HG03521 (cell line): ENCODE data around the gene FLCN.

ENCODE experiments used
- ATAC-seq: cut with Tn5 transposase; IDR thresholded peaks from one replicate; pipeline ENCODE4 v1.9.1; 2021; ENCODE audit warnings: mild to moderate bottlenecking, moderate library complexity; ENCODE audit not compliant: unreplicated experiment

The FLCN gene

DNA sequence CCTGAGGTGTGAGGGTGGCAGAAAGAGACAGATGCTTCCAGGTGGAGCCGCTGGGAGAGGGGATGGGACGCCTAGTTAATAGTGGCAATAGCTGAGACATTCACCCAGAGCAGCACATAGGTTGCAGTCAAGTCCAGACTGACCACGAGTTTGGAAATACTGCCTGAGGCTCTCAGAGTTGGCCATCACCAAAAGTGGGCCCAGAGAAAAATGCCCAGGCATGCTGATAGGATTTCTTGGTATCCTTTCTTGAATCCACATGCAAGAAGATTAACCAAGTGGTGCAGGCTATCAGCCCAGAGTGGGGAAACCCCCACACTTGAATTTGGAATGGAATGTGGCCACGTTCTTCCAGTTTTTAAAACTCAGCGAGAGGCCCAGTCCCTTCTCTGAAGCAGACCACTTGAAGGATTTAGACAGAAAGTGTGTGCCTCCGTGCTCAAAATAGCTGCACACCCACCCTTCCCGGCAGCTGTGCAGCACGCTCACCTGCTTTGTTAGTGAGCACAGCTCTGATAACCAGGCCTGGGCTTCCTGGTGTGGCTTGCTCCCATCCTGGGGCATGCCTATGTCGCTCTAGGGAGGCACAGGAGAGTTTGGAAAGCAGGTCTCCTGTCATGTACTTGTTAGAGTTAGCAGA lies 66.5 kb downstream of the FLCN start:
- no peak for ATAC-seq

DNA sequence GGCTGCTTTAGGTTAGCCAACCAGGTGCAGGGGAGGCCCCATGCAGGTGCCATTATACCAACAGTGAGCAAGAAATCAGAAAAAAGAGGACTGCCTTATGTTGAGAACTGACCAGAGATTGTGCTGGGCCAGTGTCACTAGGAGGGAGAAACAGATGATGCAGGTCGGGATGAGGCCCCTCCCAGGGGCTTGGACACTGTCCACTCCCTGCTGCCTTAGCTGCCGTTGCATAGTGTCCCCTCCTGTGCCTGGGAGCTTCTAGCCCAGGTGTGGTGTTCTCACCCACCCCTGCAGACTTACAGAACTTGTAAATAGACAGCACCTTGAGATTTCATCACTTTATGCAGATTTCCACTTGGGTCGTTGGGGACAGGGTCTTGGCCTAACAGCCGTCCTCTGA lies 67.6 kb downstream of the FLCN start:
- no peak for ATAC-seq

DNA sequence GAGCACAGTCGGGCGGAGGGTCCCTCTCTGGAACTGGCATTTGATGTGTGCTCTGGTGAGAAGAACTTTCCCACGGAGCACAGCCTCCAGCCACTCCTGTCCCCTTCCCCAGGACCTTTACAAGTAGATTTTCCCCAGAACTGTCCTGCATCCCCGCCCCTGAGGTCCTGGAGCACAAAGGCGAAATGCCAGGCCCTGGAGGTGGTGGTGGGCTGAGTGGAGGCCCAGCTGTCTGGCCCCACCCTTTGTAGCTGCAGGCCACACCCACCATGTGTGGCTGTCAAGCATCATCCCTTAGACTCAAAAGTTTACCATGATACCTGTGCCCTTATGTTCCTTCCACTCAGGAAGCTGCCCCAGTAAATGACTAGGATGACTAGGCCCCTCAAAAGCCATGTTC lies 68.6 kb downstream of the FLCN start:
- no peak for ATAC-seq

DNA sequence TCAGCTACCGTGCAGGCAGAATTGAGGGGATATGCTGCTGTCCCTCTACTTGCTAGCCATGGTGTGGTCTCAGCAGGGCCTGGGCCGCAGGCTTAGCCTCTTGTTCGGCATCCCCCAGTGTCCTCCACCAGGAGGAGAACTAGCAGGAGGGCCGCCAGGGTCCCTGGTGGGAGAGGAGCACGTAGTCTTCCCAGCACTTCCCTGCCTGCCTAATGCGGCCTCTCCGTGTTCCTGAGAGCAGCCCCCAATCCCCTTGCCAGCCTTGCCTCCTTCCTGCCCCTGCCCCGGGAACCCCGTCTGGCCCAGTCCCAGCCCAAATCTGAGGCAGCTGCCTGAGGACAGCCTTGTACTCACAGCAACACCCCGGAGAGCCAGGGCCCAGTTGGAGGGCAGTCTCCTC lies 69.0 kb downstream of the FLCN start:
- no peak for ATAC-seq

DNA sequence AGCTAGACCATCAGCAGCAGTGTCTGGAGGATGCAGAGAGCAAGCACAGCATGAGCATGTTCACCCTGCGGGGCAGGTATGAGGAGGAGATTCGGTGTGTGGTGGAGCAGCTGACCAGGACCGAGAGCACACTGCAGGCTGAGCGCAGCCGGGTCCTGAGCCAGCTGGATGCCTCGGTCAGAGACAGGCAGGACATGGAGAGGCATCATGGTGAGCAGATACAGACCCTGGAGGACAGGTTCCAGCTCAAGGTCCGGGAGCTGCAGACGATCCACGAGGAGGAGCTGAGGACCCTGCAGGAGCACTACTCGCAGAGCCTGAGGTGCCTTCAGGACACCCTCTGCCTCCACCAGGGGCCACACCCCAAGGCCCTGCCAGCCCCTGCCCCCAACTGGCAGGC lies 69.6 kb downstream of the FLCN start:
- ATAC-seq, result no peak

DNA sequence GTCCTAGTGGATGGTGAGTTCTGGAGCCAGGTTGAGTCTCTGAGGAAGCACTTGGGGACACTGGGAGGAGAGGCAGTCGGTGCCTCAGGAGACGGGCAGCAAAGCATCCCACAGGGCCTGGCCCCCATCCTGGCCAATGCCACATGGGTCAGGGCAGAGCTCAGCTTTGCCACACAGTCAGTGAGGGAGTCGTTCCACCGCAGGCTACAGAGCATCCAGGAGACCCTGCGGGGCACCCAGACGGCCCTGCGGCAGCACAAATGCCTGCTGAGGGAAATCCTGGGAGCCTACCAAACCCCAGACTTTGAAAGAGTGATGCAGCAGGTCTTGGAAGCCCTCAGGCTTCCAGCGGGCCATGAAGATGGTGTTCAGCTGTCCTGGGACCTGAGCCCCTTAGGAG lies 70.5 kb downstream of the FLCN start:
- no peak for ATAC-seq

DNA sequence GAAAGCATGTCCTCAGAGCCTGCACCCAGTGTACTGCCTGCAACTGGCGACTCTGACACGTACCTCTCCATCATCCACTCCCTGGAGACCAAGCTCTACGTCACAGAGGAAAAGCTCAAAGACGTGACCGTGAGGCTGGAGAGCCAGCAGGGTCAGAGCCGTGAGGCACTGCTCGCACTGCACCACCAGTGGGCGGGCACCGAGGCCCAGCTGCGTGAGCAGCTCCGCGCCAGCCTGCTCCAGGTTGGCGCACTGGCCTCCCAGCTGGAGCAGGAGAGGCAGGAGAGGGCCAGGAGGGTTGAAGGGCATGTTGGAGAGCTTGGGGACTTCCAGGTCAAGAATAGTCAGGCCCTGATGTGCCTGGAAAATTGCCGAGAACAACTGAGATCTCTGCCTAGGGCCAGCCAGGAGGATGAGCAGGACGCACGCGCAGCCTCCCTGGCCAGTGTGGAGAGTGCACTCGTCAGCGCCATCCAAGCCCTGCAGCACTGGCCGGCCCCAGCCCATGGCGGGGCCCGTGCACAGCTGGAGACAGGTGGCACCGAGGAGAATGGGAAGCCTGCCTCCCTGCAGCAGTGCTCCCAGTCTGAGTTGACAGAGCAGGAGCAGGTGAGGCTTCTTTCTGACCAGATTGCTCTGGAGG lies 71.2 kb downstream of the FLCN start:
- no peak for ATAC-seq

DNA sequence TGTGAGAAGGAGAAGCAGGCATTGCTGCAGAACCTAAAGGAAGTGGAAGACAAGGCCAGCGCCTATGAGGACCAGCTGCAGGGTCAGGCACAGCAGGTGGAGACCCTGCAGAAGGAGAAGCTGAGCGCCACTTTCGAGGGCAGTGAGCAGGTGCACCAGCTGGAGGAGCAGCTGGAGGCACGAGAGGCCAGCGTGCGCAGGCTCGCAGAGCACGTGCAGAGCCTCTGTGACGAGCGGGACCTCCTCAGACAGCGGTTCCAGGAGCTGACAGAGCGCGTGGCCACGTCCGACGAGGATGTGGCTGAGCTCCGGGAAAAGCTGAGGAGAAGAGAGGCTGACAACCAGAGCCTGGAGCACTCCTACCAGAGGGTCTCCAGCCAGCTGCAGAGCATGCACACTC lies 72.3 kb downstream of the FLCN start:
- no peak for ATAC-seq

DNA sequence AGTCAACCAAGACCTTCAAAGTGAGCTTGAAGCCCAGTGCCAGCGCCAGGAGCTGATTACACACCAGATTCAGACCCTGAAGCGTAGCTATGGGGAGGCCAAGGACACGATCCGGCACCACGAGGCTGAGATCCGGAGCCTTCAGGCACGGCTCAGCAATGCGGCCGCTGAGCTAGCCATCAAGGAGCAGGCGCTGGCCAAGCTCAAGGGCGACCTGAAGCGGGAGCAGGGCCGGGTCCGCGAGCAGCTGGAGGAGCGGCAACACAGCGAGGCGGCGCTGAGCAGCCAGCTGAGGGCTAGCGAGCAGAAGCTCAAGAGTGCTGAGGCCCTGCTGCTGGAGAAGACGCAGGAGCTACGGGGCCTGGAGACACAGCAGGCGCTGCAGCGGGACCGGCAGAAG lies 72.8 kb downstream of the FLCN start:
- no peak for ATAC-seq
